Upper lobe of left lung (tissue), 6 donors: ENCODE results near the gene OSER1. TPM values are rescaled to one million over a fixed set of nuclear protein-coding genes. Genes with fewer than 3 reads are reported as not detected.
"Not testable (repeated sequence)": the region's sequence is repeated elsewhere in the genome, so short reads cannot be mapped to it uniquely, and the experiment has no call there.

Experiments used
- ATAC-seq, 2 donors: fragments of 200-7000 bp; cut with Tn5 transposase; one replicate each; pipeline ENCODE4 v1.9.1; 2022; ENCODE audit warnings: mild to moderate bottlenecking in 2 of 2, moderate library complexity in 2 of 2; ENCODE audit not compliant: low FRiP score in 2 of 2
- DNase-seq, 2 donors: peaks; one replicate each; pipeline ENCODE4 v3.0.0-alpha.2; 2019 to 2020
- H3K27ac ChIP-seq, 4 donors: fragments of 200-600 bp; sonication (generic); one replicate each; pipeline ENCODE4 v1.5.1; 2016 to 2019
- H3K27me3 ChIP-seq, 4 donors: fragments of 200-600 bp; sonication (generic); one replicate each; pipeline ENCODE4 v1.5.1; 2017 to 2019
- H3K36me3 ChIP-seq, 4 donors: fragments of 200-600 bp; sonication (generic); one replicate each; pipeline ENCODE4 v1.5.1; 2016 to 2019
- H3K4me1 ChIP-seq, 4 donors: fragments of 200-600 bp; sonication (generic); one replicate each; pipeline ENCODE4 v1.5.1; 2018 to 2019
- H3K4me3 ChIP-seq, 4 donors: fragments of 200-600 bp; sonication (generic); one replicate each; pipeline ENCODE4 v1.5.1; 2017 to 2019; ENCODE audit warnings: mild to moderate bottlenecking in 2 of 4, moderate library complexity in 1 of 4
- H3K9me3 ChIP-seq, 4 donors: fragments of 200-600 bp; sonication (generic); one replicate each; pipeline ENCODE4 v1.5.1; 2018 to 2019
- EP300 ChIP-seq, 4 donors: sonication (generic); formaldehyde crosslinking; IDR thresholded peaks; one replicate each; pipeline ENCODE4 v1.5.1; 2017; ENCODE audit warnings: antibody characterized with exemption in 4 of 4, control low read depth in 2 of 4
- POLR2A ChIP-seq, 4 donors: fragments of 450-650 bp; IDR thresholded peaks; one replicate each; pipeline ENCODE4 v1.5.1; 2016 to 2017; ENCODE audit warnings: antibody characterized with exemption in 4 of 4, mild to moderate bottlenecking in 2 of 4
- POLR2AphosphoS5 ChIP-seq, 2 donors: sonication (generic); formaldehyde crosslinking; IDR thresholded peaks; one replicate each; pipeline ENCODE4 v1.5.1; 2017; ENCODE audit warnings: antibody characterized with exemption in 2 of 2
- WGBS, 2 donors: methylation state at CpG; one replicate each; pipeline ENCODE4 v1.1.5; 2017 to 2018; 5-methylcytosine and 5-hydroxymethylcytosine counted together
- total RNA-seq, 6 donors: library from RNA; depleted of rRNA in 4 of 6; stranded (reverse); fragments of >200 nt in 4 of 6; gene quantifications; one replicate each; pipeline versions ENCODE4 v1.1.0 to v1.2.1, GENCODE V29; 2016 to 2021
- TF ChIP-seq, protein P1 (sequence below), 6 experiments: fragments of 450-650 bp in 4 of 6; fragments of 200-600 bp in 2 of 6; sonication (generic) in 2 of 6; IDR thresholded peaks; one replicate each; pipeline ENCODE4 v1.5.1; 2016 to 2019; ENCODE audit warnings: antibody characterized with exemption in 6 of 6
- donor health status: DM: no; HTN: no; CAD: no; lungs with moderate emphysema.
- donor health status: DM: no; HTN: yes; CAD: no; lungs with severe emphysema.

Gene OSER1
- total RNA-seq, 6 donors from 2014 or later = 18.8 to 38.3 (median 30.8) TPM

DNA sequence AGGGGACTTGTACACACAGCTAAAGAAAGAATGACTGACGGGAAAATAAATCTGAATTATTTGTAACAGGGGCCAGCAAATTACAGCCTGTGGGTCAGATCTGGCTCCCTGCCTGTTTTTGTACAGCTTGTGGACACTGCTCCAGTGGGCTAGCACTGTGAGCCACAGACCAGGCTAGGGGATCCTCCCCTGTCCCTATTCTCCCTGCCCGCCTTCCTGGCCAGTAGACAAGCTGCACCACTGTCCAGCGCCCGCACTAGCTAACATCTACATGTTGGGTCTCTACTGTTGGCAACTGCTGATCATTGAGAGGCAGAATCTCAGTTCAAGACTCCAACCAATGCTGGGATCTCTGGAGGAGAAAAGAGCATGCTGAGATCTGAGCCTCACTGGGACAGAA, 10.7 kb downstream of the OSER1 start:
- H3K27ac ChIP-seq = no peak overlapping the region
- H3K4me3 ChIP-seq = no peak overlapping the region
- H3K4me1 ChIP-seq = peaks cover 12 to 25% (median 17%) of the 10 kb centered on the region in 4 donors
- DNase-seq (no peak), ATAC-seq (peak in 1 of 2 donors; percentile 32)
- no peak for TF ChIP-seq POLR2AphosphoS5 (IDR thresholded peaks at IDR 0.05)
- TF ChIP-seq EP300 (IDR thresholded peaks at IDR 0.05) = no peak
- no peak for TF ChIP-seq POLR2A (IDR thresholded peaks at IDR 0.05)
- 98 to 99% methylated on average over 4 of the region's 4 CpGs for WGBS, 2 donors
- no peaks in the 10 kb centered on the region for H3K9me3 ChIP-seq
- H3K36me3 ChIP-seq = peaks cover 34 to 83% (median 56%) of the 10 kb centered on the region in 4 donors
- no peaks in the 10 kb centered on the region for H3K27me3 ChIP-seq

DNA sequence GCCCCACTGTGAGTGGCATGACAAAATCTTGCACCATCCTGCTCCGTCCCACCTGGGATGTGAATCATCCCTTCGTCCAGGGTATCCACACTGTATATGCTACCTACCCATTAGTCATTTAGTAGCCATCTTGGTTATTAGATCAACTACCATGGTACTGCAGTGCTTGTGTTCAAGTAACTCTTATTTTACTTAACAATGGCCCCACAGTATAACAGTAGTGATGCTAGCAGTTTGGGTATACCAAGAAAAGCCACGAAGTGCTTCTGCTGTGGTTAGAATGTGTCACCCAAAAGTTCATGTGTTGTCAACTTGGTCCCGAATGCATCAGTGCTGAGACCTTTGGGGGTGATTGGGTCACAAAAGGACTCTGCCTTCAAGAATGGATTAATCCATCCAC, 11.7 kb downstream of the OSER1 start:
- H3K4me3 ChIP-seq = no peak overlapping the region
- WGBS, 2 donors = 83 to 89% methylated on average over 4 of the region's 4 CpGs
- no peak for DNase-seq
- H3K27me3 ChIP-seq = no peaks in the 10 kb centered on the region
- no peaks in the 10 kb centered on the region for H3K9me3 ChIP-seq
- peaks cover 34 to 77% (median 55%) of the 10 kb centered on the region in 4 donors for H3K36me3 ChIP-seq
- no peak for TF ChIP-seq POLR2A (IDR thresholded peaks at IDR 0.05)
- no peak for TF ChIP-seq POLR2AphosphoS5 (IDR thresholded peaks at IDR 0.05)
- TF ChIP-seq EP300 (IDR thresholded peaks at IDR 0.05) = no peak
- TF ChIP-seq, protein P1, sequence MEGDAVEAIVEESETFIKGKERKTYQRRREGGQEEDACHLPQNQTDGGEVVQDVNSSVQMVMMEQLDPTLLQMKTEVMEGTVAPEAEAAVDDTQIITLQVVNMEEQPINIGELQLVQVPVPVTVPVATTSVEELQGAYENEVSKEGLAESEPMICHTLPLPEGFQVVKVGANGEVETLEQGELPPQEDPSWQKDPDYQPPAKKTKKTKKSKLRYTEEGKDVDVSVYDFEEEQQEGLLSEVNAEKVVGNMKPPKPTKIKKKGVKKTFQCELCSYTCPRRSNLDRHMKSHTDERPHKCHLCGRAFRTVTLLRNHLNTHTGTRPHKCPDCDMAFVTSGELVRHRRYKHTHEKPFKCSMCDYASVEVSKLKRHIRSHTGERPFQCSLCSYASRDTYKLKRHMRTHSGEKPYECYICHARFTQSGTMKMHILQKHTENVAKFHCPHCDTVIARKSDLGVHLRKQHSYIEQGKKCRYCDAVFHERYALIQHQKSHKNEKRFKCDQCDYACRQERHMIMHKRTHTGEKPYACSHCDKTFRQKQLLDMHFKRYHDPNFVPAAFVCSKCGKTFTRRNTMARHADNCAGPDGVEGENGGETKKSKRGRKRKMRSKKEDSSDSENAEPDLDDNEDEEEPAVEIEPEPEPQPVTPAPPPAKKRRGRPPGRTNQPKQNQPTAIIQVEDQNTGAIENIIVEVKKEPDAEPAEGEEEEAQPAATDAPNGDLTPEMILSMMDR (IDR thresholded peaks at IDR 0.05) = no peak
- ATAC-seq = no peak
- no peak overlapping the region for H3K27ac ChIP-seq
- peaks cover 2 to 15% (median 10%) of the 10 kb centered on the region in 4 donors for H3K4me1 ChIP-seq

DNA sequence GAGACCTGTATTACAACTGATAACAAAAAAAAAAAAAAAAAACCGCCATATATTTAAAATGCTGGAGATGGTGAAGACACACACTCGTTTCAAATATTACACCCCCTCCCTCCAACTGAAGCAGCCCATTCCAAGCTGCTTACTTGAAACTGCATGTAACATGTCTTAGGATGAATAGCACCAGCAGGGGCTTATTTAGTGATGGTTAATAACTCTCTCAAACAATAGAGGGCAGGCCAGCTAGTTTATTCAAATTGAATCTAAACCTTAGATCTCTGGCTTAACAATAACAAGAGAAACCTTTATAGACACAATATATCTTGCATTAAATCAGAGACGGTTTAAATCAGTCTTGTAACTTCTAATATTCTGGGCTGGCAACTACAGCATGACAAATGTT, 14.3 kb downstream of the OSER1 start:
- Histone ChIP-seq H3K27me3 (no peaks in the 10 kb centered on the region), H3K36me3 (peaks cover 30 to 61% (median 52%) of the 10 kb centered on the region in 4 donors), H3K4me1 (peaks cover 0 to 7% (median 3%) of the 10 kb centered on the region in 4 donors), H3K4me3 (no peak overlapping the region), H3K9me3 (no peaks in the 10 kb centered on the region), H3K27ac (no peak overlapping the region)
- no peak for DNase-seq
- TF ChIP-seq EP300 (IDR thresholded peaks at IDR 0.05) = no peak
- WGBS, 2 donors = 75 to 77% methylated on average over 3 of the region's 3 CpGs
- no peak for ATAC-seq

DNA sequence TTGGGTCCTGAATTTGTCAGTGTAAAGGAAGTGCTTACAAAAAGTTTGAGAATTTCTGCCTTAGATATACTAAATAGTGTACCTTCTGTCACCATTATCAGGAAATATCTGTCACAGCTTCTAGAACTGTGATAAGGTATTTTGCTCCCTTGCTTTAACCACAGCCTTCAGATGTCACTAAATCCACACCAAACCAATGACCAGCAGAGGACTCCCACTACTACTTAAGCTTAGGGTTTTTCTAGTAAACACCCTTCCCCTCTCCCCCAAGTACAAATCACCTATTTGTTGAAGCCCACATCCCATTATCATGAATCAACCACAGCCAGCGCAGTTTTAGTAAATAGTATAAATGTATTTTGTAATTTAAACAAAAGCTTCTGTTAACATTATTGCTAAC, 15.0 kb downstream of the OSER1 start:
- Histone ChIP-seq H3K4me1 (peaks cover 0 to under 1% (median 0%) of the 10 kb centered on the region in 4 donors), H3K36me3 (peaks cover 27 to 54% (median 47%) of the 10 kb centered on the region in 4 donors), H3K4me3 (no peak overlapping the region), H3K27me3 (no peaks in the 10 kb centered on the region), H3K27ac (no peak overlapping the region), H3K9me3 (no peaks in the 10 kb centered on the region)
- ATAC-seq (no peak), DNase-seq (no peak)
- 96% methylated on average over 1 of the region's 1 CpG for WGBS, 2 donors
- TF ChIP-seq, protein P1 (IDR thresholded peaks at IDR 0.05) = no peak
- TF ChIP-seq POLR2A (IDR thresholded peaks at IDR 0.05) (no peak), POLR2AphosphoS5 (IDR thresholded peaks at IDR 0.05) (no peak), EP300 (IDR thresholded peaks at IDR 0.05) (no peak)

DNA sequence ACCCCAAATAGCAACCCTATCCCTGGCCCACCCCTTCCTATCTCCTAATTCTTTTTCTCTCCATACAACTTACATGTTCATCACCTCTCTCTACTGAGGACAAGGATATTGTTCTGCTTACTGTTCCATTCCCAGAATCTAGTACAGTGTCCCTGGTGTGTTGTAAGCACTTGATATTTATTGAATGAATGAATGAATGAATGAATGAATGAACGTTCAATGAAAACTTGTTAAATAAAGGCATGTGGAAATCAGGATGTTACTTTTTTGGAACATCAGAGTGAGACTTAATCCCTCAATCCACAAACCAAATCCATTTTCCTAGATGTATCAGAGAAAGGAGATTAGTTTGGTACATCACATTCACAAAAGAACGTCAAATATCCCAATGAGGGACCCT, 16.8 kb downstream of the OSER1 start:
- 84 to 90% methylated on average over 2 of the region's 2 CpGs for WGBS, 2 donors

DNA sequence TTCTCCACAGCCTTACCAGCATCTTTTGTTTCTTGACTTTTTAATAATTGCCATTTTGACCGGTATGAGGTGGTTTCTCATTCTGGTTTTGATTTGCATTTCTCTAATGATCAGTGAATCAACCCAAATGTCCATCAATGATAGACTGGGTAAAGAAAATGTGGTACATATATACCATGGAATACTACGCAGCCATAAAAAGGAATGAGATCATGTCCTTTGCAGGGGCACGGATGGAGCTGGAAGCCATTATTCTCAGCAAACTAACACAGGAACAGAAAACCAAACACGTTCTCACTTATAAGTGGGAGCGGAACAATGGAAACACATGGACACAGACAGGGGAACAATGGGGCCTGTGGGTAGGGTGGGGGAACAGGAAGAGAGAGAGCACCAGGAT, 18.9 kb downstream of the OSER1 start:
- ATAC-seq, DNase-seq, H3K27ac ChIP-seq, H3K27me3 ChIP-seq, H3K4me3 ChIP-seq, H3K9me3 ChIP-seq: not testable (repeated sequence)
- Histone ChIP-seq H3K36me3 (peaks cover 4 to 14% (median 11%) of the 10 kb centered on the region in 4 donors), H3K4me1 (peaks cover 12 to 17% (median 15%) of the 10 kb centered on the region in 4 donors)
- 84 to 89% methylated on average over 5 of the region's 5 CpGs for WGBS, 2 donors

More for the DNA sequence above, 16.8 kb downstream of the OSER1 start:
- H3K27me3 ChIP-seq = no peaks in the 10 kb centered on the region
- peaks cover 14 to 36% (median 30%) of the 10 kb centered on the region in 4 donors for H3K36me3 ChIP-seq
- no peak overlapping the region for H3K27ac ChIP-seq
- no peaks in the 10 kb centered on the region for H3K4me1 ChIP-seq
- no peak overlapping the region for H3K4me3 ChIP-seq
- ATAC-seq = no peak
- H3K9me3 ChIP-seq = no peaks in the 10 kb centered on the region
- TF ChIP-seq, protein P1 (IDR thresholded peaks at IDR 0.05) = no peak
- TF ChIP-seq POLR2A (IDR thresholded peaks at IDR 0.05) (no peak), POLR2AphosphoS5 (IDR thresholded peaks at IDR 0.05) (no peak), EP300 (IDR thresholded peaks at IDR 0.05) (no peak)
- DNase-seq = no peak
